HG02678 (cell line): ENCODE data around the gene PTPRJ.

ENCODE experiments used
- ATAC-seq: cut with Tn5 transposase; IDR thresholded peaks from one replicate; pipeline ENCODE4 v1.9.1; 2021; ENCODE audit warnings: mild to moderate bottlenecking, moderate library complexity; ENCODE audit not compliant: unreplicated experiment

Gene PTPRJ

DNA sequence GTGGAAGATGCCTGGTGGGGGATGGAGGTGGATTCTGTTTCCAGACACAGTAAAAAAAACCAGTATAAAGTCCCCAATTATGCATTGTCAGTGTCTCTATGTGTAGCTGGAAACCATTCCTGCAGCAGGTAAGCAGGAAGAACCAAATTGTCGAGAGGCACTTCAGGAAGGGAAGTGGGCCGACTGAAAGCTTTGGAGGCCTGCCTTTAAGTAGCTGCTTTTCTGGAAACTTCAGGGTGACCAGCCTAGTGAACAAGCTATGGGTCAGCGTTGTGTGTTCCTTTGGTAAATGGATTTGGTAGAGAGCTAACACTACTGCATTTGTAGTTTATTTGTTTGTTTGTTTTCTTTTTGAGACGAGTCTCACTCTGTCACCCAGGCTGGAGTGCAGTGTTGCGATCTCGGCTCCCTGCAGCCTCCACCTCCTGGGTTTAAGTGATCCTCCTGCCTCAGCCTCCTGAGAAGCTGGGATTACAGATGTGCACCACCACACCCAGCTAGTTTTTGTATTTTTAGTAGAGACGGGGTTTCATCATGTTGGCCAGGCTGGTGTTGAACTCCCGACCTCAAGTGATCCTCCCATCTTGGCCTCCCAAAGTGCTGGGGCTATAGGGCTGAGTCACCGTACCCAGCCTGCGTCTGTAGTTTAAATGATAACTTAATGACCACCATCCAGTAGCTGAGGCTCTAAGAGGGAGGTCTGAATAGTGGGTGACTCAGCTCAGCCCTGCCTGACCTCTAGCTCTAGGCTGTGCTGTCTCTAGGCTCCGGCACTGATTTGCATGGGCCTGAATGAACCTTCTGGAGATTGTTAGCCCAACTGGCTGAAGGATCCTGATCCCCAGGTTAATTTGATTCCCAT, 12.8 kb downstream of the PTPRJ start:
- ATAC-seq, result no peak

DNA sequence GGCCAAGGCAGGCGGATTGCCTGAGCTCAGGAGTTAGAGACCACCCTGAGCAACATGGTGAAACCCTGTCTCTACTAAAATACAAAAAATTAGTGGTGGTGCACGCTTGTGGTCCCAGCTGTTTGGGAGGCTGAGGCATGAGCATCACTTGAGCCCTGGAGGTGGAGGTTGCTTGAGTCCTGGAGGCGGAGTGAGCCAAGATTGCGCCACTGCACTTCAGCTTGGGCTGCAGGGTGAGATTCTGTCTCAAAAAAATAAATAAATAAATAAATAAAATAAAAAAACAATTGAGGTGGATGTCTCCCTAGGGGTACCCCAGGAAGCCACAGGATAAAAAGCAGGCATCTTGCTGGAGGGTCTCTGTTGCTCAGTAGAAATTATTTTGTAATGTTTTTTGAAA, 14.1 kb downstream of the PTPRJ start:
- ATAC-seq, result no peak

DNA sequence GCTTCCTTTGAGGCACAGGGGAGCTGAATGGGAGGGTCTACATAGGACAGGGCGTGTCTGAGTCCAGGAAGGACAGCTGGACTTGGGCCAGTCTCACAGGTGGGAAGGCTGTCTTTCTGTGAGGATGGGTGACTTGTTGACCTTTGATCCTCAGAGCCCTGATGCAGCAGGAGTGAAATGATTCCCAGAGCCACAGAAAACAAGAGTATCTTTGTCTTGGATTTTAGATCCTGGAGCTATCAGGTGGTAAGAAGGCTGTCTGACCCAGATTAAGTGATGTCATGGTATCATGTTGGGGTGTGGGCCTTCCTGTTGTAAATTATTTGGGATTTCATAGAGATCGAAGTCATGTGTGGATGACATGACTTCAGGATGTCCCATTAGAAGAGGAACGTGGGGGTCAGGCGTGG, 15.0 kb downstream of the PTPRJ start:
- ATAC-seq, result no peak

DNA sequence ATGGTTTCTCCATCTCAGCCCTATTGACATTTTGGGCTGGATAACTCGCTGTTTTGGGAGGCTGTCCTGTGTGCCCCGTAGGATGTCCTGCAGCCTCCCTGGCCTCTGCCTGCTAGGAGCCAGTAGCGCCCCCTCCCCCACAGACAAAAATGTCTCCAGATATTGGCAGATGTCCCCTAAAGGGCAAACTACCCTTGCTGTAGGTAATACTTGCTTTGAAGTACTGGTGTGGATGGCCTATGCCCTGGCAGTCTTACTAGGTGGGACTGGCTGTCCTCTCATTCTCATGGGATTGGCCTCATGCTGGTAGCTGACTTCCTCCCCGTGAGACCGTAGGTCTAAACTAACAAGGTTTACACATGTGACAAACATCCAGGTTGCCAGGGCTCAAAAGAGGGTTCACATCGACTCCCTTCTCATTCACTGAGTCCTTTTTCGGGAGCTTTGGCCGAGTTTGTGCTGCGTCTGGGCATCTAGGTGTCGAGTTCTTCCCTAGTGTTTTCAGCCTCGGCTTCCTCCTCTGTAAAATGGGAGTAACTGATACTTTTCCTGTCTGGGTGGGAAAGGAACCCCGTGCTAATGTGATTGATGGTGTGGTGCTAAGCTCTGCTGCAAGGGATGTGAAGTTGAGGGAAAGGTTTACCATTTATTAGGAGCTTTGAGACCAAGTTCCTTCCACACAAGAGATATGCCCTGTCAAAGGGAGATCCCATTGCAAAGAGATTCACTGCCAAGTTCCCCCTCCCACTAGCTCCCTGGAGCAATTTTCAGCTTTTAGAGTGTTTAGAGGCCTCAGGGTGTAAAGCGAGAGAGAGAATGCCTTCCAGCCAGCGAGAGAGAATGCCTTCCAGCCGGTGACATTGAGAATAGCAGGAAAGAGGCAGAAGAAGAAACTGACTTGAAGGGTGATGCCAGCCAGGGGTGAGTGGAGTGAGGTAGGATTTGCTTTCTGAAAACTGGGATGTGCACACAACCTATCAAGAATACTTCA, 17.0 kb downstream of the PTPRJ start:
- no peak for ATAC-seq

DNA sequence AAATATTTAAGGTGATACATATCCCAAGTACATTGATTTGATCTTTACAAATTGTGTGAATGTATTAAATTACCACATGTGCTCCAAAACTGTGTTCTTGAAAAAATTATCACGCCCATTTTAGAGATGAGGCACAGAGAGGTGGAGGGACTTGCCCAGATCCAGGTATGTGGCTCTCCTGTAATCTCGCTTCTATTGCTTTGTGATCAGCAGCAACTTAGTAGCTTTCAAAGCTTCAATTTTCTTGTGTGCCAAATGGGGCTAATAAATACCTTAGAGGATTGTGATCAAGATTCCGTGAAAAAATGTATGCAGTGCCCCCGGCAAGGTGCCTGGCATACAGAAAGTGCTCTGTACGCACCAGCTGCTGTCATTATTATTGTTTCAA, 18.0 kb downstream of the PTPRJ start:
- no peak for ATAC-seq

DNA sequence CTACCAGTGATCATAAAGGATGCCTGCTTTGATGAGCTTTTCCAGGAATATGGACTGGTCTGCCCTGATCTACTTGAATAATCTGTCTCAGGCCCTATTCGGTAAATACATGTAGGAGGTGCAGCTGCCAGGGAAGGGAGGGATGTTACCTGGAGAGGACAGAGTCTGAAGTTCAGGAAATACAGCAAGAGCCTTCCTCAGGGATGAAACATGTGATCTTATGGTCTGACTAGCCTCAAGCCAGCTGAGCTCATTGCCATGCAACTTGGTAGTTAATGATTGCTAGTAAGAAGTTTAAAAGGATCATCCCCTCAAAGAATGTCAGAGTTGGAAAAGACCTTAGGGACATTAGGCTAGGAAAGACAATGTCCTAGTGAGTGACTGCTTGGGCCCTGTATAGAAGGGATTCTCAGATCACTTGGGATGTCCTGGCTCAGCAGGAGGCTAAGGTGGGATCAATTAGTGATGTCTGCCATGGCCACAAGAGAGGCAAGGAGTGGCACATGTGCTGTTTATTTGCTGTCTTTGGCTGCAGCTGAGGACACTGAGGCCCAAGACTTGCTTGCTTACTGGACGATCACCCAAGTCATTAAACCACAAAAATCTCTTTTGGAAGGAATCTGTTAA, 18.5 kb downstream of the PTPRJ start:
- no peak for ATAC-seq

DNA sequence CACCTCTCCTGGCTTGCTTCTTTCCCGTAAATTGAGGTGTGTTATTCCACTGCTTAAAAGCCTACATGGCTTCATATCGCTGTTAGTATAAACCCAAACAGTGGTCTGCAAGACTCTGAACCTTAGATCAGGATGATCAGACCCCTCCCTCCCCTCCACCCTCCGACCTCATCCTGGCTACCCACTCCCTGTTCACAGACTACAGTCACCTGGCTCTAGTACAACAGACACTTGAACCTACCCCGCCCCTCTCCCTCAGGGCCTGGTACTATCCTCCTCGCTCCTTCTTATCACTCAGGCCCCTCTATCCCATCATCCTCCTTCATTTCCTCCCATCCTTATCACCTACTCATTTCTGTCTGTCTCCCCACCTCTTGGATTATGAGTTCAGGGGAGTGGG, 20.1 kb downstream of the PTPRJ start:
- ATAC-seq, result no peak

DNA sequence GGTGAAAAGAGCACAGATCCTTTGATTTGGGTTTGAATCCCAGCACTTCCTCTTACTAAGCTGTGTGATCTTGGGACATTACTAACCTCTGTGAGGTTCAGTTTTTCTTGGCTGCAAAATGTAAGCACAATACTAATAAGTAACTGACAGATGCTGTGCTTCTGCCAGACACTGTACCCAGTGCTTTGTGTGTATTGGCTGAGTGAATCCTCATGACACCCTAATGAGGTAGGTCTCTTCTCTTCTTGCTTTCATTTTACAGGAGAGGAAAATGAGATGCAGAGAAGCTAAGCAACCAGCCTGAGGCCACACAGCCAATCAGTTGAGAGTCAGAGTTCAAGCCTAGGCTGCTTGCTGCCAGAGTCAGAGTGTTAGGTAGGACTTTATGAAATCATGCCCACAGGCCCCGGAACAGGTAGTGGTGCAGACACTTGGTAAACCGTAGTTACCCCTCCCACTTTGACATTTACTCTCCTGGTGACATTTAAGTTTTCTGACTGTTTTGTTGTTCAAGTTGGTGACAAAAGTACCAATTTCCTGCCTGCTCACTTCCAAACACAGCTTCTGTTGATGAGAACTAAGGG, 21.2 kb downstream of the PTPRJ start:
- ATAC-seq, result peak; percentile 74

DNA sequence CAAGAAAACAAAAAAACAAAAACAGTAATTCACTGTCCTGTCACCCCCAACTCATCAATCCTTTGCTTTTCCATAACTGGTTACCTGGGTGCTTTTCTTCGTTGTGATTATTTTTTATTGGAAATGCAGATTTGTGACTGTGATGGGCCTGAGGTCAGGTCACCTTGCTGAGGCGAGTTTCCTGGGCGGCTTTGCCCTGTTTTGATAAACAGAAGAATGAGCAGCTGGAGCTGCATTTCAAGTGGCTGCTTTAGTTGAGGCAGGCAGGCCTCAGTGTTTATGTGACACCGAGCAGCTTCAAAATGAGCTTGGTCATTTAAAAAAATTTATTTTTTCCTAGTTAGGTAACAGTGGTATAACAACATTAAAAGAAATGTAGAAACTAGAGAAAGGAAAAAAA, 22.2 kb downstream of the PTPRJ start:
- no peak for ATAC-seq

DNA sequence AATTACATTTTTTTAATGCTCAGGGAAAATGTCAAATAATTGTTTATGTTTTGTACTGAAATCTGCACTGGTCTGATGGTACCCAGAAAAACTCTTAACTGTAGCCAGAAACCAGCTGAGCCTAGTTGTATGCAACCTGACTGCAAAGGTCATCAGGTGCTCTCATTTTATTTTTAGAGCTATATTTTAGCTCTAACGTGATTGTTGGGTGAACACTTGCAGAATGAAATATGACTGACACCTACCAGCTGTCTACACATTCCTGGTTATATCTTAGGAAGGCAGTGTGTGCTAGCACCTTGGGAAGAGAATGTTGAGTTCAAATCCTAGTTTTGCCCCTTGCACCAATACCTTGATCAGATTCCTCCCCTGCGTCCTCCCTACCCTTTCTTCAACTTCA, 23.6 kb downstream of the PTPRJ start:
- ATAC-seq, result no peak

DNA sequence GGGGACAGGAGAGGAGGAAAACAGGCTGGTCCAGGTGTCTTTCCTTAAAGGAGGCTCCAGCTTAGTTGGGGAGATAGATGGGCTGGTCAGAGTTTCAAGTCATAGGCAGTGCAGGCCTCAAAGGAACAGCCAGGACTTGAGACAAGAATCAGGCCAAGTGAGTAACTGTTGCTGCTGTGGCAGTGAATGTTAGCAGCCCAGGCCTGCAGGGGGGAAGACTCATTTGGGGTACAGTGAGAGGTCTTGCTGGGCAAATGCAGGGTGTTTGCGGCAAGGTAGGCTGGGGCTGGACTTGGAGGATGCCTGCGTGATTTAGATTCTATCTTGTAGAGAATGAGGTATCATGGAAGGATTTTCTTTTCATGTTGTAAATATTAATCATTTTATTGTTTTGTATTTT, 24.1 kb downstream of the PTPRJ start:
- no peak for ATAC-seq

DNA sequence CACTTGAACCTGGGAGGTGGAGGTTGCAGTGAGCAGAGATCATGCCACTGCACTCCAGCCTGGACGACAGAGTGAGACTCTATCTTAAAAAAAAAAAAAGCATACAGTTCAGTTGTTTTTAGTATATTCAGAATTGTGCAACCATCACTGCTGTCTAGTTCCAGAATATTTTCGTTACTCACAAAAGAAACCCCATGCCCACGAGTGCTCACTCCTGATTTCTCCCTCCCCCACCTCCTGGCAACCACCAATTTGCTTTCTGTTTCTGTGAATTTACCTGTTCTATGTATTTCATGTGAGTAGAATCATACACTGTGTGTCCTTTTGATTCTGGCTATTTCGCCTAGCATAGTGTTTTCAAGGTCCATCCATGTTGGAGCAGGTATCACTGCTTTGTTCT, 24.8 kb downstream of the PTPRJ start:
- ATAC-seq, result no peak

DNA sequence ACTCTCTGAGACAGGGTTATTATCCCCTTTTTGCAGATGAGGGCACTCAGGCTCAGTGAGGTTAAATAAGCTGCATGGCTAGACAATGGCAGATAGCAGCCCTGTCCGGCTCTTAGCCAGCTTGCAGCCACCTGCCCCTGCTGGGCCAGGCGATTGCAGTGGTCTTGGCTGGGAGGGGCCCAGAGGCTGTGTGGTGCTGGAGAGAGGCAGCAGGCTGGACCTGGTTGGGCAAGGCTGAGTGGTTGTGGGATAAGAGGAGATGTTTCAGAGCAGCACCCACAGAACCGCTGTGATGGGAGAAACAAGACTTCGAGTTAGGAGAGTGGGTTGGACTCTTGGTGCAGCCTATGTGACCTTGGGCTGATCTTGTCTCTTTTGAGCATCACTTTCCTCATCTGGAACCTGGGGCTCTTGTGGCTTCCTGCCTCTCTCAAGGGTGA, 25.5 kb downstream of the PTPRJ start:
- ATAC-seq, result no peak

DNA sequence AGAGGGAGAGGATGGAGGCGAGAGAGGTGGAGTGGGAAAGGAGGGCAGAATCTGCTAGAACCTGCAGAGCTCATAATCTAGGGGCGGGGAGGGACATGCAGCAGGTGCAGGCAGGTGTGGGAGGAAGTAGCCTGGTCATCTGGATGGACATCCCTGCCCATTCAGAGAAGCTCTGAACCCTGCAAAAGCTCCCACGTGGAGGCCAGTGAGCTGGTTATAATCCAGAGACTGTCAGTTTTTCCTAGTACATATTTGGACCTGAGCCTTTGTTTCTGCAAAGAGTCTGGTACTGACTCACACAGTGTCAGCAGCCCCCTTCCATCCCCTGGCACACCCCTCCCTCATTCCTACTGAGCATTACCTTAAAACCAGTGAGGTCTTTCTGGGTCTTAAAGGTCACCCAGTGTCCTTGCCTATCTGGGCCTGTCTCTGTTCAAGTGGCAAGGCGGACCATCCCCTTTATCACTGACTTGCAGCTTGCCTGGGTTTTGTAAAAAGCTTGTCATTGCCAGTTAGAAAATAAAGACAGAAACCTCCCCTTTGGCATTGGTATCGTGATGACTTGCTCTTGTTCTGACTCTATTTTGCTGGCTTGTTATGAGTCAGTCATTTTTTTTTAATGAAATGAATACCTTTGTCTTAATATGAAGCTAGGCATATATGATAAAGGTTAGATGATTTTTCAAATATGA, 26.1 kb downstream of the PTPRJ start:
- ATAC-seq, result peak; percentile 46

DNA sequence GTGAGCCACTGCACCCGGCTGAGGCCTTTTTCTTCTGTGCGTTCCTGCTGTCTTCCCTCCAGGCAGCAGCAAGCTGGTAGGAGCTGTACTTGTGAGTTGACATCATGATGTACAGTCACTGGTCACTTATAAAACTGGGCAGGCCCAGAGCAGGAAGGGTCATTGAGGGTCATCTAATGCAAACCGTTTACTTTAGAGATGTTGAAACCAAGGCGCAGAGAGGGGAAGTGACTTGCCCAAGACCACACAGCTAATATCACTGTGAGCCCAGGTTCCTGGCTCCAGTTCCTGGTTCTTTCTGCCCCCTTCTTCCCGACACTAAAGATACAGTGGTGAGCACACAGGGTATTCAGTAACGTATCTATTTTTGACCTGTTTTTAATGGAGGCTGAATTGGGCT, 27.3 kb downstream of the PTPRJ start:
- no peak for ATAC-seq

DNA sequence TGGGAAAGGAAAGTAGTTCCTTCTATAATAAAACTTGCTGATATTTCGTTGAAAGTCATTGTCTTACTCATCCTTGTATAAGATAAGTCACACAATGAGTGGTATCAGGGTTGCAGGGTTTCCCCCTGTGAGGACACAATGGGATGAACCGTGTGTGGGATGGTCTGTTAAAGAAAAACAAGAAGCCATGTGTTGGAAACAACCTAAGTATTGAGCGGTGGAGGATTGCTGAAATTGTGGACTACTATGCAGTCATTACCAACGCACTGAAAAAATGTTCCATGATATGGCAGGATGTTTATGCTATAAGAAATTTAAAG, 28.6 kb downstream of the PTPRJ start:
- ATAC-seq, result peak; percentile 41

DNA sequence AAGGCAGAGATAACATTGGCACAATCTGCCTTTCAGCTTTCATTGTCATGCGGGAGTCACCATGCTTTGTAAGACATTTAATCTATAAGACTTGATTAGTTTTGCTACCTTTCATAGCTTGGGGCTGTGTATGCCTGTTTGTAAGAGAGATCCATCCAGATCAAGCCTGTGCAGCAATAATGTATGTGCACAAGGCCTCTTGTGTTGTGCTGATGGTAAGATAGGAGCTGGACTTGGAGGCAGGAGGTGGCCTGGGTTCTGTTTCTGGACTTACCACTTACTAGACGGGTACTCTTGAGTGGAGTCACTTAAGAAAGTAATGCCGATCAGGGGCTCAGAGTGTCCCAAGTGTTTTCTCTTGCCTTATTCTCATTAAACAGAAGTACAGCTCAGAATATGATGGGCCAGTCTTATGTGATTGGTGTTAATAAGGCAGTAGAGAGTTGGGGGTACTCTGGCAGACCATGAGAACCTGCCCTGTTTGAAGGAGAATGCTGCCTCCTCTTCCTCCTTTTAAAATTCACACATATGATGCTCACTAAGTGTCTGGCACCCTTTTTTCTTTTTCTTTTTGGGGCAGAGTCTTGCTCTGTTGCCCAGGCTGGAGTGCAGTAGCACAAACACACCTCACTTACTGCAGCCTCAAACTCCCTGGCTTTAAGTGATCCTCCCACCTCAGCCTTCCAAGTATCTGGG, 30.9 kb downstream of the PTPRJ start:
- ATAC-seq, result no peak

DNA sequence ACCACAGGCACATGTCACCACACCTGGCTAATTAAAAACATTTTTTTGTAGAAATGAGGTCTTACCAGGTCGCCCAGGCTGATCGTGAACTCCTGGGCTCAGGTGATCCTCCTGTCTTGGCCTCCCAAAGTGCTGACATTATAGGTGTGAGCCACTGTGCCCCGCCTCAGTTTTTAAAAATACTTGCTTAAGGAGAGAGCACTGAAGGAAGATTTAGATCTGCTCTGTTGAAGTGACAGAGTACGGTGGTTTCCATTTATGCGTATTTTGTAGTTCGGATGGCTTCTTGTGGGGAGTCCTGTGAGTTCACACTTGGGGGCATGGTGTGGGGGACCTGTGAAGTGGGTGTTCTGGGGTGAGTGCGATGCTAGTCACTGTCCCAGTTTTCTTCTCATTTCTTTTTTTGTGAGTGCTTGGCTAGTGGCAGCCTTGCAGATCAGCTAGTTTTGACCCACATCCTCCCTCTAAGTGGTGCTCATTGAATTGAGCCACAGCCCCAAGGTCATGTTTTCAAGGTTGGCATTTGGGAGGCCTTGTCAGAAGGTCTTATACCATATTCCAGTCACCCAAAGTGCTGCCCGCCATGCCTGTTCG, 31.5 kb downstream of the PTPRJ start:
- ATAC-seq, result no peak

DNA sequence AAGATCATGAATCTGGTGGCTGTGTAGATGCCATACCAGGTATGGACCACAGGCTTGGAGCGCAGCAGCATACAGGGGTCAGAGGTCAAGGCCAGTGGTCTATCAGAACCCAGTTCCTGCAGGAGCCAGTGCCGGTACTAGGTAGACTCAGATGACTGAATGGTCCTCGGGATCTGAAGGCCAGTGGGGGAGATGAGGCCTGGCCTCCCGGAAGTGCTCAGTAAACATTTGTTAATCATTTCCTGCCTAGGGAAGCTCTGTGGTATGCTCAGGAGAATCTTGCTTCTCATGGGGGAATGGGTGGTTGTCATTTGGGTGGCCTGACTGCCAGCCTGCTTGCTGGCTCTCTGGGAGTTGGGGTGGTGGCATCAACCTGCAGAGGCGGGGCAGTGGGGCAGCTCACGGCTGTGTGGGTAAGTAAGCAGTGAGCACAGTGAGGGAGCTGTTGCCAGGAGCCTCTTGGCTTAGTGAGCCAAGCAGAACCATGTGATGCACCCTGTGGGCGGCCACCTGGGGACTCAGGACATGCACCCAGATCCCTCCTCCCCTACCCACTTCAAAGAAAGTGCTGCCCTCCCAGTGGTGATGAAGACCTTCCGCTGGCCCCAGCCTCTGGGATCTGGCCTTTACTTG, 33.0 kb downstream of the PTPRJ start:
- ATAC-seq, result peak; percentile 73
